ENCODE results near the gene FMNL3.

Gene FMNL3

DNA sequence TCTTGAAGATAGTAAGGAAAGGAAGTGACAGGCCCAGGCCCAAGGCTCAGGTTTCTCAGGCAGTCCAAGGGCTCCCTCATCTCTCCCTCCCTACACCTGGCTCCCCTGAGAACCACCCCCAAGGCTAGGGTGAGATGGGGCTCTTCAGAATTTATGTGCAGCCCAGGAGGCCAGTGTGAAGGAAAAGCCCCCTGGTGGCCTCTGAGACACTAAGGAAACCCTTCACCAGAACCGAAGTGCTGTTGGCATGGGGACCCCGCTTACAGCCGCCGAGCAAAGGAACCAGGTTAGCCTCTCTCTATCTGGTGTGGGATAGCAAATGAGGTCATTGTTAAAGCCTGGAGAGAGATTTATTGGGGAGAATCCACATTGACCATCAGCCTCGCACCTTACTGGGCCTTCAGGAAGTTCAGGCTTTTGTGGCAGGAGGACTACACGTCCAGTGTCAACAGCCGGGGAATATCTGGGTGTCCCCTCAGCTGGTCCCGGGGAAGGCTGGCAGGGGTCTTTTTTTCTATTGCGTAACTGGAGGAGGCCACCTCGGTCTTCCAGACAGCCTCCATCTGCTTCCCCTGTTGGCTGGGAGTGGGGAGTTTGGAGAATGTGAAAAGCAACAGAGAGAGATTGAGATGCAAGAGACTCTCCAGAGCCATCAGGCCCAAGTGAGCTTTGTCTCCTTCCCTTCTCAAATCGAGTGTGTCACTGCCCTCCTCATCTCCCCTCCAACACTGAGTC, 119.9 kb downstream of the FMNL3 start:
- TF ChIP-seq CTCF (IDR thresholded peaks at IDR 0.05; ENCODE audit: insufficient read depth, low read length, missing control alignments): no peak
- H3K4me3 ChIP-seq (ENCODE audit: low read depth, low read length): no peak overlapping the region
- ChIA-PET CTCF (interaction anchor here (0.9 to 2.1 kb wide), 3 partner anchors 229 to 255 kb away, joined by 3 to 8 read pairs (median 3); no protein-coding TSS in a partner anchor), POLR2A (interaction anchor here (0.5 kb wide), 1 partner anchor 181 kb away, joined by 3 read pairs; no protein-coding TSS in a partner anchor)
- no peak for DNase-seq (ENCODE audit: low read depth, low spot score)
